Esophagus mucosa (tissue), 1 donor: ENCODE results near the gene RAPGEF5. TPM values are rescaled to one million over a fixed set of nuclear protein-coding genes. Genes with fewer than 3 reads are reported as not detected.
A peak's percentile ranks its signal among the peaks of the same experiment; 100 is the strongest.
"Not testable (repeated sequence)": the region's sequence is repeated elsewhere in the genome, so short reads cannot be mapped to it uniquely, and the experiment has no call there.

Source experiments
- ATAC-seq: fragments of 200-7000 bp; cut with Tn5 transposase; one replicate; pipeline ENCODE4 v1.9.1; 2020
- total RNA-seq: library from RNA; stranded (reverse); gene quantifications from one replicate; pipeline ENCODE4 v1.2.4, GENCODE V29; 2023
- donor health status: DM: yes; HTN: yes; CAD: no.

Gene RAPGEF5
- total RNA-seq, 1 donor from 2014 or later: 48.6 TPM

- peak; percentile 12 for ATAC-seq
Observed at GRCh38 chr7:22114440-22114981, 242.4 kb downstream of the RAPGEF5 start.

- ATAC-seq: no peak
Observed at GRCh38 chr7:22113041-22113440, 243.9 kb downstream of the RAPGEF5 start.

- ATAC-seq: no peak
Observed at GRCh38 chr7:22111661-22112060, 245.3 kb downstream of the RAPGEF5 start.

DNA sequence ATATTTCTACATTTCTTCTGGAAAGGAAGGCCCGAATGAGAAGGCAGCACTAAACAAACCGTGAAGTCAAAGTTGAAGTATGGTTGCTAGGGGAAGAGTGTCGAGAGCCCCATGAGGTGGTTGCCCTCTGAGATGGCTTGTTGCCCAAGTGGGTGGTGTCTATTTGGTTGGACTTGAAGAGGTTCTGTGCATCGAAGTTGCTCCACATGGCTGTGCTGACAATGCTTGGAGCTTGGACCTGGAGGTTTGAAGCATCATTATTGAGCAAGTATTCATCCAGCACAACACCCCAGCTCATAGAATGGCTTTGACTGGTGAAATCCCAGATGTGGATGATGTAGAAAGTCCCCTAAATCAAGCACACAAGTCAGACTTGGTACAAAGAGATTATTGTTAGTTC is 246.1 kb downstream of the RAPGEF5 start:
- no peak for ATAC-seq

DNA sequence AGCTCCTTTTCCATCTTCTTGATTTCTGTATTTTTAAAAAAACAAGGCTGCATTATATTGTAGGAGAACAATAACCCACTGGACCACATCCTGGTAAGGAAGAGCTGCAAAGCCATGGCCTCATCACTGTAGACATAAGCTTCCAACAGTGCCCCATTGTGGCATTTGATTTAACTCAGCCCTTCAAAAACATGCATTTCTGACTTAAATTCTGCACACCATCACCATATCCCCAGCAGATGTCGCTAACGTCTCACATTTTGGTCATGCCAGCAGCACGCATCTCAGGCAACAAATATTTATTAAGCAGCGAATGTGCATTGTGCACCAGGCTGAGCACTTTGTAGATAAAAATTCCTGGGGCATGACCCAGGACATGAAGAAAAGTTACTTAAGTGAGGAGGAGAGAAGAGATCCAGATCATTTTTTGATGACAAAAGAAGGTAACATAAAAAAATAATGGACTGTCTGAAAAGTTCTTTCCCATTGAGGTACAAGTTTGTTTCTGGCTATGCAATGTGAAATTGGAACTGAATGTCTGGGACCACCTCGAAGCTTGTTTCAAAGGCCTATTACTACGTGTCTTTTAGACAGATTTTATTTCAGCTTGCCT is 246.6 kb downstream of the RAPGEF5 start:
- ATAC-seq: peak; percentile 70

DNA sequence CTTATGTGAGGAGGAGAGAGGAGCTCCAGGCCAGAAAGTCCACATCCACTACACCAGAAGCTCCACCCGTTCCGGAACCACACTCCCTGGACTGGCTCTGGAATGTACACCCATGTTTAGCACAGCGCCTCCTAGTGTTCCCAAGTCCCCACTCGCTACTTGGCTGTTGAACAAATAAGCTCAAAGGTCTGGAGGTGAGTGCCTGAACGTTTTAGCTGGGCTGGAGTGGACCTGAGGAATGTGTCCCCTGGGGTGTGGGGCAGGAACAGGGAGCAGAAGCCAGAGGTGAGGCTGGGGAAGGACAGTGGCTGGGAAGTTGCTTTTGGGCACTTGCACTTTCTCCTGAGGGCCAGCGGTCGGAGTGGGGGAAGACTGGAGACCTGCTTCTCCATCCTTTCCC is 247.2 kb downstream of the RAPGEF5 start:
- peak; percentile 15 for ATAC-seq

DNA sequence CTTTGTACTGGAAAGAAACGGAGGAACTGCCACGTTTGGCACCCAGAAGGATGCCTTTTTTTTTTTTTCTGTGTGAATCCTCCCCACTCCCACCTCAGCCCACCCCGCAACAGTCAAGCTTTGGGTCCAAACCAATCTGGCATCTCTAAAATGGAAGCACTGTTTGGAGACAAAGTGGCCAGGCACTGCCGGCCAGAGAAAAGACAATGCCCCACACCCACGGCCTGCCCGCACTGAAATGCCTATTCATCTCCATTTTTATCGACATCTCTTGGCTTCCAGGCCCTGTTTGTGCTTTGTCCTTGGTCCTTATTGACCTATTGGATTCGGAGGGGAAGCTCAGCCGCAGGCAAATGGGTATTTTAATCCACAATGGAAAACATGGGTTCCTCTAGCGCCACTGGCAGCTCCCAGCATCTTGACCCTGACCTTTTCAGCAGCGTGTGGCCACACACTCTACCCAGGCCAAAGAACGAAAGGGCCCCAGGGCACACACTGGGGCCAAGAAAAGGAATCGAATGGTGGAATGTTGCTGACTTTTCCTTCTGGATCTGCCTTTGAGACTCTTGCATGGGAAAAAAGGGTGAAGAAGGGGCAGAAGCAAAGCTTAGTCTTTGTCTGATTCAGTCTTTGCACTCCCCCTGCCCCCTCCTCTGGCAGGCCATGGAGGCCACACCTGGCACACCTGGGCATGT is 248.7 kb downstream of the RAPGEF5 start:
- ATAC-seq: no peak

DNA sequence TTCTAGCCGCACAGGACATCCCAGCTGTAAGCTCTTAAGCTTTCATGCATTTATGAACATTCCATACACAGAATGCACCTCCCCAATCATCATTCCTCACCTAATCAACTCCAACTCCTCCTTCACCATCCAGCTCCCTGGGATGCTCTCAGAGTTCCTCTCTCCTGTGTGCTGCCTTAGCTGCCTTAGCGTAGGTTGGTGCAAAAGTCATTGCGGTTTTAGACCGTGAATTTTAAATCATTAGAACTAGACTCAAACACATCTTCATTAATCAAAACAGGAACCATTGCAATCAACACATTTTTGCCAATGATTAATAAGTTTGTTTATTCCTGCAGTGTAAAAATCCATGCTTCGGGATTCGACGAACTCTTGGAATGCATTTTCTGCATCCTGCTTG is 251.4 kb downstream of the RAPGEF5 start:
- no peak for ATAC-seq

GRCh38 chr7:22094413-22095342 is 262.3 kb downstream of the RAPGEF5 start:
- ATAC-seq: no peak

GRCh38 chr7:22093936-22094335 is 263.0 kb downstream of the RAPGEF5 start:
- ATAC-seq: no peak

DNA sequence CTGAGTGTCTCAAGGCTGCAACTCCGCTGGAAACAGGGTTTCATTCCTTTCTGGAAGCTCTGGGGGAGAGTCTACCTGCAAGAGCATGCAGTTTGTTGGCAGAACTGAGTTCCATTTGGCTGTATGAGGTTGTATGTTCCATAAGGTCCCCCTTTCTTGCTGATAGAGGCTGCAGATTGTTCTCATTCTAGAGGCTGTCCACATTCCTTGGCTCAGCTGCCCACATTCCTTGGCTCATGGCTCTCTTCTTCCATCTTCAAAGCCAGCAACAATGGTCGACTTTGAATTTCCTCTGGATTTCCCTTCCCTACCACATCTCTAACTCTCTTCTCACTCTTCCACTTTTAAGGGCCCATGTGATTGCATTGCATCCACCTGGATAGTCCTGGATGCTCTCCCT is 264.0 kb downstream of the RAPGEF5 start:
- no peak for ATAC-seq

DNA sequence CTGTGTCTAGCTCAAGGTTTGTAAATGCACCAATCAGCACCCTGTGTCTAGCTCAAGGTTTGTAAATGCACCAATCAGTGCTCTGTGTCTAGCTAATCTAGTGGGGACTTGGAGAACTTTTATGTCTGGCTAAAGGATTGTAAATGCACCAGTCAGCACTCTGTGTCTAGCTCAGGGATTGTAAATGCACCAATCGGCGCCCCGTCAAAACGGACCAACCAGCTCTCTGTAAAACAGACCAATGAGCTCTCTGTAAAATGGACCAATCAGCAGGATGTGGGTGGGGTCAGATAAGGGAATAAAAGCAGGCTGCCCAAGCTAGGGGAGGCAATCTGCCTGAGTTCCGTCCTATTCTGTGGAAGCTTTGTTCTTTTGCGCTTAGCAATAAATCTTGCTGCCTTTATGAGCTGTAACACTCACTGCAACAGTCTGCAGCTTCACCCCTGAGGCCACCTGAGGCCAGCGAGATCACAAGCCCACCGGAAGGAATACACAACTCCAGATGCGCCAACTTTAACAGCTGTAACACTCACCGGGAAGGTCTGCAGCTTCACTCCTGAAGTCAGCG is 265.9 kb downstream of the RAPGEF5 start:
- not testable (repeated sequence) for ATAC-seq

DNA sequence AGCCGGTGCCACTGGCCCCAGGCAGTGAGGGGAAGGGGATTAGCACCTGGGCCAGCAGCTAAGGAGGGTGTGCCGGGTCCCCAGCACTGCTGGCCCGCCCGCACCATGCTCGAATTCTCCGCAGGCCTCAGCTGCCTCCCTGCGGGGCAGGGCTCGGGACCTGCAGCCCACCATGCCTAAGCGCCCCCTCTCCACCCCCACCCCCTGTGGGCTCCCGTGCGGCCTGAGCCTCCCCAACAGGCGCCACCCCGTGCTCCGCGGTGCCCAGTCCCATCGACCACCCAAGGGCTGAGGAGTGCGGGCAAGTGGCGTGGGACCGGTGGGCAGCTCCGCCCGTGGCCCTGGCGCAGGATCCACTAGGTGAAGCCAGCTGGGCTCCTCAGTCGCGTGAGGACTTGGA is 266.4 kb downstream of the RAPGEF5 start:
- no peak for ATAC-seq

GRCh38 chr7:22090107-22090506 is 266.8 kb downstream of the RAPGEF5 start:
- no peak for ATAC-seq

- no peak for ATAC-seq
Observed at GRCh38 chr7:22088827-22089226, 268.1 kb downstream of the RAPGEF5 start.

DNA sequence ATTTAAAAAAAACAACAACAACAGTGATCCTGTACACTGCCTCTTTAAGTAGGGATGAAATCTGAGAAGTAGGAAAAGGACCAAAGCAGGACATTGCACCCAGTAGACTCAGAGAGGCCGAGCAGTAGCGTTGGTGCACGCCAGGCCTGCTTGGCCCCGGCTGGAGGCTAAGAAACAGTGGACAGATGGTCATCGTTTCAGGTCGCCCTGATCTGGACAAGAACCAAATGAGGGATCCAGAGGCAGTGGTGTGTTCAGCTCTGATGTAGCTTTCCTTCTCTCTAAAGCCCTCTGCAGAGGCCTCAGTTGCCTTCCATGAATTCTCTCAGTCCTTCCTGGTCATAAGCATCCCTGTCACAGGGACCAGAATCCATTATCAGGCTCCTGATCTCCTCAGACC is 269.1 kb downstream of the RAPGEF5 start:
- ATAC-seq: no peak

- no peak for ATAC-seq
Observed at GRCh38 chr7:22083704-22084240, 273.2 kb downstream of the RAPGEF5 start.

GRCh38 chr7:22082886-22083703 is 273.9 kb downstream of the RAPGEF5 start:
- ATAC-seq: peak; percentile 94

DNA sequence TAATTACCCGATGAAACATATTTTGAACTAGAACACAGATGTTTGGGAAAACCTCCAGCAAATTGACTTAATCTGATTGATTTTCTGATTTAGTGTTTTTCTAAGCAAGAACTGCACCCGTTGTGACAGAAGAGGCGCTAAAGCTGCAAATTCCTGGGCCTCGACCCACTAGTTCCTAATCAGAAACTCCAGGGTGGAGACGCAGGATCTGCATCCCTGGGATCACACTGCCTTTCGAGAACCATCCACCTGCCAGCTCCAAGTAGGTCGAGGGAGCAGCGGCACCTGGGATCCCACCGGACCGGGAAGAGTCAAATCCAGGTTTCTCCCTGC is 274.4 kb downstream of the RAPGEF5 start:
- no peak for ATAC-seq

DNA sequence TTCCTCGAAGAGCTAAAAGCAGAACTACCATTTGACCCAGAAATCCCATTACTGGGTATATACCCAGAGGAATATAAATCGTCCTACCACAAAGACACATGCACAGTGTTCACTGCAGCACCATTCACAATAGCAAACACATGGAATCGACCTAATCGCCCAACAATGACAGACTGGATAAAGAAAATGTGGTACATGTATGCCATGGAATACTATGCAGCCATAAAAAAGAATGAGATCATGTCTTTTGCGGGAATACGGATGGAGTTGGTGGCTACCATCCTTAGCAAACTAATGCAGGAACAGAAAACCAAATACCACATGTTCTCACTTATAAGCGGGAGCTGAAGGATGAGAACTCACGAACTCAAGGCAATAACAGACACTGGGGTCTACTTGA is 276.7 kb downstream of the RAPGEF5 start:
- not testable (repeated sequence) for ATAC-seq

- ATAC-seq: not testable (repeated sequence)
Observed at GRCh38 chr7:22078872-22079271, 278.1 kb downstream of the RAPGEF5 start.

GRCh38 chr7:22075561-22075960 is 281.4 kb downstream of the RAPGEF5 start:
- ATAC-seq: no peak
